GM23338 (cell line): ENCODE results near the gene ZBTB7C. TPM values are rescaled to one million over a fixed set of nuclear protein-coding genes. Genes with fewer than 3 reads are reported as not detected.

Experiments
- ATAC-seq: fragments of 200-7000 bp; cut with Tn5 transposase; 3 replicates; pipeline ENCODE4 v1.9.1; 2020
- DNase-seq: peaks from one replicate; pipeline ENCODE4 v3.0.0-alpha.2; 2015; ENCODE audit warnings: low spot score
- H2AFZ ChIP-seq: fragments of 200-600 bp; sonication (generic); 2 replicates; pipeline ENCODE4 v1.8.0; 2016; ENCODE audit warnings: antibody characterized with exemption, mild to moderate bottlenecking, moderate library complexity
- H3F3A ChIP-seq: fragments of 200-600 bp; sonication (generic); replicated peaks from 2 replicates; pipeline ENCODE4 v1.8.0; 2017; ENCODE audit warnings: antibody characterized with exemption, mixed run types, low read depth
- H3K27ac ChIP-seq: fragments of 200-600 bp; sonication (generic); 2 replicates; pipeline ENCODE4 v1.6.1; 2016; ENCODE audit warnings: low read depth
- H3K27me3 ChIP-seq: fragments of 200-600 bp; sonication (generic); 2 replicates; pipeline ENCODE4 v1.8.0; 2016; ENCODE audit warnings: mild to moderate bottlenecking, mixed run types, moderate library complexity; ENCODE audit not compliant: insufficient read depth
- H3K36me3 ChIP-seq: fragments of 200-600 bp; sonication (generic); 2 replicates; pipeline ENCODE4 v1.8.0; 2016; ENCODE audit warnings: mild to moderate bottlenecking; ENCODE audit not compliant: insufficient read depth
- H3K4me1 ChIP-seq: fragments of 200-600 bp; sonication (generic); 2 replicates; pipeline ENCODE4 v1.8.0; 2016; ENCODE audit warnings: mild to moderate bottlenecking, moderate library complexity; ENCODE audit not compliant: insufficient read depth
- H3K4me2 ChIP-seq: fragments of 200-600 bp; sonication (generic); 2 replicates; pipeline ENCODE4 v1.7.1; 2017; ENCODE audit warnings: mixed run types
- H3K4me3 ChIP-seq: fragments of 200-600 bp; sonication (generic); 2 replicates; pipeline ENCODE4 v1.6.1; 2016; ENCODE audit warnings: mixed run types
- H3K79me2 ChIP-seq: fragments of 200-600 bp; sonication (generic); replicated peaks from 2 replicates; pipeline ENCODE4 v1.8.0; 2017; ENCODE audit warnings: mild to moderate bottlenecking; ENCODE audit not compliant: insufficient read depth
- H3K9me2 ChIP-seq: fragments of 200-600 bp; sonication (generic); 2 replicates; pipeline ENCODE4 v1.8.0; 2017; ENCODE audit not compliant: insufficient read depth
- H4K20me1 ChIP-seq: fragments of 200-600 bp; sonication (generic); replicated peaks from 2 replicates; pipeline ENCODE4 v1.8.0; 2017; ENCODE audit warnings: mild to moderate bottlenecking; ENCODE audit not compliant: insufficient read depth
- H3K27ac Mint-ChIP-seq: 2 replicates; pipeline ENCODE4 v1.8.0; 2020; ENCODE audit warnings: inconsistent platforms, mild to moderate bottlenecking, moderate library complexity, mixed read lengths
- H3K27me3 Mint-ChIP-seq: 3 replicates; pipeline ENCODE4 v1.8.0; 2022; ENCODE audit warnings: low read depth, mild to moderate bottlenecking, moderate library complexity, mixed read lengths, inconsistent platforms; ENCODE audit not compliant: insufficient read depth, poor library complexity
- H3K36me3 Mint-ChIP-seq: 3 replicates; pipeline ENCODE4 v1.8.0; 2021; ENCODE audit warnings: low read depth, mild to moderate bottlenecking, inconsistent platforms, moderate library complexity, mixed read lengths
- H3K4me1 Mint-ChIP-seq: 3 replicates; pipeline ENCODE4 v1.8.0; 2020; ENCODE audit warnings: mild to moderate bottlenecking, inconsistent platforms, mixed read lengths
- H3K4me3 Mint-ChIP-seq: 3 replicates; pipeline ENCODE4 v1.8.0; 2021; ENCODE audit warnings: moderate library complexity, mild to moderate bottlenecking, inconsistent platforms, mixed read lengths
- H3K9me3 Mint-ChIP-seq: 3 replicates; pipeline ENCODE4 v1.8.0; 2020; ENCODE audit warnings: moderate library complexity, mild to moderate bottlenecking, inconsistent platforms, mixed read lengths
- CREB1 ChIP-seq: fragments of 250-450 bp; sonication (Bioruptor Pico); IDR thresholded peaks from 2 replicates; pipeline ENCODE4 v1.5.0; 2020; ENCODE audit warnings: low read depth, mild to moderate bottlenecking, moderate library complexity
- CTCF ChIP-seq, 2 experiments: fragments of 200-600 bp in 1 of 2; sonication (generic) in 1 of 2; conservative IDR thresholded peaks; 2 replicates each; pipeline versions ENCODE4 v1.5.1 to v1.6.1; 2016 to 2017; ENCODE audit warnings: antibody characterized with exemption in 2 of 2, low read depth in 2 of 2, mild to moderate bottlenecking in 2 of 2, moderate library complexity in 1 of 2
- ETS1 ChIP-seq: IDR thresholded peaks from 2 replicates; pipeline ENCODE4 v1.6.1; 2016; ENCODE audit warnings: antibody characterized with exemption
- EZH2phosphoT487 ChIP-seq: fragments of 200-600 bp; sonication (generic); IDR thresholded peaks from one replicate; pipeline ENCODE4 v1.8.1; 2018; ENCODE audit warnings: antibody characterized with exemption; ENCODE audit not compliant: unreplicated experiment
- JUNB ChIP-seq: IDR thresholded peaks from one replicate; pipeline ENCODE4 v1.6.1; 2016; ENCODE audit warnings: antibody characterized with exemption; ENCODE audit not compliant: unreplicated experiment
- NANOG ChIP-seq: IDR thresholded peaks from 2 replicates; pipeline ENCODE4 v1.6.1; 2016; ENCODE audit warnings: antibody characterized with exemption, borderline replicate concordance
- REST ChIP-seq: IDR thresholded peaks from one replicate; pipeline ENCODE4 v1.6.1; 2018; ENCODE audit warnings: antibody characterized with exemption; ENCODE audit not compliant: unreplicated experiment
- STAT1 ChIP-seq: IDR thresholded peaks from one replicate; pipeline ENCODE4 v1.6.1; 2016; ENCODE audit warnings: antibody characterized with exemption; ENCODE audit not compliant: unreplicated experiment
- ZNF114 ChIP-seq: fragments of 250-450 bp; sonication (Bioruptor Pico); IDR thresholded peaks from 2 replicates; pipeline ENCODE4 v1.5.0; 2020; ENCODE audit warnings: mild to moderate bottlenecking, moderate library complexity
- ZNF462 ChIP-seq: fragments of 250-450 bp; sonication (Bioruptor Pico); IDR thresholded peaks from 2 replicates; pipeline ENCODE4 v1.5.0; 2020; ENCODE audit warnings: mild to moderate bottlenecking, moderate library complexity
- polyA plus RNA-seq: library from polyadenylated mRNA; unstranded; fragments of >200 nt; fragmentation: Nextera tagmentation; extraction: Ambion mirVana; gene quantifications from 2 replicates; pipeline ENCODE4 v1.2.1, GENCODE V29; 2016
- total RNA-seq: library from RNA; depleted of rRNA; stranded (reverse); fragments of >200 nt; shearing (Covaris generic); gene quantifications from 2 replicates; pipeline ENCODE4 v1.2.3, GENCODE V29; 2014

The ZBTB7C gene
- total and polyA plus RNA-seq, 2 experiments from 2014 or later, result 0.03 to 0.14 TPM

GRCh38 chr18:48304906-48305693 lies 104.1 kb downstream of the ZBTB7C start:
- Mint-ChIP-seq H3K27me3 (peaks cover 8% of the 10 kb centered on the region), H3K36me3 (no peaks in the 10 kb centered on the region), H3K9me3 (no peaks in the 10 kb centered on the region), H3K27ac (no peak overlapping the region), H3K4me3 (no peak overlapping the region), H3K4me1 (peaks cover 16% of the 10 kb centered on the region)
- Histone ChIP-seq H3K27me3 (no peaks in the 10 kb centered on the region), H3K4me3 (no peak overlapping the region), H3K79me2 (no peaks in the 10 kb centered on the region), H4K20me1 (no peaks in the 10 kb centered on the region), H3K4me1 (peaks cover 12% of the 10 kb centered on the region), H3F3A (no peaks in the 10 kb centered on the region), H3K36me3 (no peaks in the 10 kb centered on the region), H3K9me2 (peaks cover 10% of the 10 kb centered on the region; the same call in 1 of the 2 replicates), H3K27ac (no peak overlapping the region), H2AFZ (no peak overlapping the region; the same call in 1 of the 2 replicates), H3K4me2 (no peak overlapping the region)
- no peak for ATAC-seq
- TF ChIP-seq ETS1 (no peak), ZNF462 (no peak), EZH2phosphoT487 (no peak), ZNF114 (CRISPR knock-in tag) (no peak), CTCF (conservative IDR thresholded peaks at IDR 0.05; ENCODE audit: low read depth in 2 of 2) (no peak), NANOG (no peak), CREB1 (CRISPR knock-in tag) (no peak), JUNB (no peak), REST (no peak), STAT1 (no peak)
- DNase-seq, result no peak
